ENCODE results near the gene EIF3L.

Gene EIF3L

DNA sequence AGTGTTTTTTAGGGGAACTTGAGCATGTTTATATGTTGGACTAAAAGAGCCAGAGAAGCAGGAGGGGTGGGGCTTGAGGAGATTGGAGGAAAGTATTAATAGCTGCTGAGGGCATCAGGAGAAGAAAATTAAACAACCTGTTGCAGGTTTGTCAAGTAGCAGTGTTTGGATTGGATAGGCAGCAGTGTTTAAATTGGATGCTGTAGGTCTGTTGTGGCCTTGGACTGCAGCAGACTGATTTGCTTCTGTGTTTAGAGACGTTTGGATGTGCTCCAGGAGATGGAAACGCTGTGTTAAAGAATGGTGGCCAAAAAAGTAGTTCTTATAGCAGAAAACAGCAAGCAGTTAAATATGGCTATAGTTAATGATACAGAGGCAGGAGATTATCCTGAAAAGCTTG is 5.7 kb downstream of the EIF3L start:
- DNase-seq (ENCODE audit: low spot score) = no peak

DNA sequence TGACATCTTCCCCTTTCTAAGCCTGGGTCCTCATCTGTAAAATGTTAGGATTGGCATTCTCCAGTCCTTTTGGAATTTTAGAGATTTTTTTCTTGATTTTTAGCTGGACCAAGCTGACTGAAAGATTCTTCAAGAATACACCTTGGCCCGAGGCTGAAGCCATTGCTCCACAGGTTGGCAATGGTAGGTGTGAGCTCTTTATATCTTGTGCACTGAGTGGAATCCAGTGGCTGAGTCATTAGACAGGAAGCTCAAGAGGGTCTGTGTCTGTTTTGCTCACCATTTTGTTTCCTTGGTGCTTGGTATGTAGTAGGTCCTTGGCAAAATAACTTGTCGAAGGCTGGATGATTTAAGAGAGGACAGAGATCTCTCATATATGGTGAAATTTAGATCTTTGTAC is 6.2 kb downstream of the EIF3L start:
- DNase-seq (ENCODE audit: low spot score) = no peak

DNA sequence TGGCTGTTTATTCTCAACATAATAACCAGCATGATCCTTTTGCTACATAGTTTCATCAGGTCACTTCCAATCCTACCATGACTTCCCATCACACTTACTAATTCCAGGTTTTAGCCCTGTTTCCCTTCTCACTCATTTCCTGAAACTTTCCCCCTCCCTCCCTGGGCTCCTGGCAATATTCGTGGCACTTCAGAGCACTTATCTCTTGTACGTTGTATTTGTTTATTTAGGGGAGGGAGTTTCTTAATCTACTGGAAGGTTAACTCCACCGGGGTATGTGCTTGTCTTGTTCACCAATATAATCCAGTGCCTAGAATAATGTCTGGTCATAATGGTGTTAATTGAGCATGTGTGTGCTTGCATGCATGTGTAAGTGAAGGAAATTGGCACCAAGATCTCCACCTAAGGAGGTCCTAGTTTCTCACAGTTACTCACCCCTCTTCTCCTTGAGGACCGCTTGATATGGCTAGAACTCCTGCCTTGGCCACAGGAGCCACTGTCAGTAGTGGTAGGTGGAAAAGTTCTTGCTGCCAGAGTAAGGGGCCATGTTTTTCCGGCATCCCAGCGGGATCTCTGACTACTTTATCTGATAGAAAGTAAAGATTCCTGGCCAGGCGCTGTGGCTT is 11.7 kb downstream of the EIF3L start:
- no peak for DNase-seq (ENCODE audit: low spot score)

DNA sequence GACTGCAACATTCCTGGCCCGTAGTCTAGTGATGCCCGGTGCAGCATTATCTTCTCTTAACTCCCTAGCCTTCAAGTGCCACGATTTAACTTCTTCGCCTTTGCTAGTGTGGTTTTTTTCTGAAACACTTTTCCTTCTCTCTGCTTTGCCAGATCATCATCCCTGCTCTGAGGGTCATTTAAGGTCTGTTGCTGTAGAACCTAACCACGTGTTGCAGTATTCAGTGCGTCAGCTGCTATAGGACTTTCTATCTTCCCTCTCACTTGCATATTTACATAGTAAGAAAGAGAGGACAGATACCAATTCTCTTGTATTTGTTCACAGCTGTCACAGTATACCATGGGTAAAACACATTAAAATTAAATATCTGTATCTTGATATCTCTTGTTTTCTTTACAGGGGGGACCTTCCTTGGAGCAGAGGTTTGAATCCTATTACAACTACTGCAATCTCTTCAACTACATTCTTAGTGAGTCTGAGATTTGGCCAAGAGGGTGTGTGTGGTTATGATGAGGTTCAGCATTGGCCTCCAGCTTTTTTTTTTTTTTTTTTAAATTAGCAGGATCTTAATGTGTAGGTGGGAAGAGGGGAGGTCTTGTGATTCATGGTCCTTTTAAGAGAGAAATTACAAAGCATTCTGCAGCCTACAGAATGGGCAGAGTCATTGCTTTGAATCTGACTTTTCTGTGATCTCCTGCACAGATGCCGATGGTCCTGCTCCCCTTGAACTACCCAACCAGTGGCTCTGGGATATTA is 13.5 kb downstream of the EIF3L start:
- no peak for DNase-seq (ENCODE audit: low spot score)

DNA sequence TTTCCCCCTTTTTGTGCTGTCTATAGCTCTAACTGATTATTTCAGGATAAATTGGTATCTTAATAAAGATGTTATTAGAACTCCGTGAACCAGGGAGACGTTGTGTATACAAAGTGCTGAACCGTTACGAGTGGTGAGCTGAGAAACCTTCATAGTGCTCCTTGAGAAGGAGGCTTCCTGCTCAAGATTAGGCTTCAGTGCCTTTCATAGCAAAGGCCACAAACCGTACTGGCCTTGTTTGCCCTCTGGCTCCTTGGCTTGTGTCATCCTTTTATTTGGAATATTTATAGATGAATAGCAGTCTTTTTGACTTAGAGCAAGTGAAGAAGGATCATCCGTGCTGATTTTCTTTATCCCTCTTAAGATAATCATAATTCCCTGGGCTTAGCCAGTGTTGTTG is 16.3 kb downstream of the EIF3L start:
- no peak for DNase-seq (ENCODE audit: low spot score)

DNA sequence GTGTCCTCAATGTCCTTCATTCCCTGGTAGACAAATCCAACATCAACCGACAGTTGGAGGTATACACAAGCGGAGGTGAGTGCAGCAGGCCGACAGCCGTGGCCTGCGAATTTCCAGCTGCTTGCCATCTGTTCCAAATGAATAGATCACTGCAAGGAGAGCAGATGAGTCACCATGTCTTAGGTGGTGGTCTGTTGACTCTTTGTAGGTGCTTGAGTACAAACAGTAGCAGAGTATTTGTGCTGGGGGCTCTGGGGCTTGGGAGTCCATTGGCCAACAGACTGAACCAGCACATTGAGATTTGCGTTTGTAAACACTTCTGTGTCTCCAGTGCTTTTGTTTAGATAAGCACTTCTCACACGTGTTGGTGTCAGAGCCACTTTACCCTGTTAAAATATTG is 21.1 kb downstream of the EIF3L start:
- no peak for DNase-seq (ENCODE audit: low spot score)

DNA sequence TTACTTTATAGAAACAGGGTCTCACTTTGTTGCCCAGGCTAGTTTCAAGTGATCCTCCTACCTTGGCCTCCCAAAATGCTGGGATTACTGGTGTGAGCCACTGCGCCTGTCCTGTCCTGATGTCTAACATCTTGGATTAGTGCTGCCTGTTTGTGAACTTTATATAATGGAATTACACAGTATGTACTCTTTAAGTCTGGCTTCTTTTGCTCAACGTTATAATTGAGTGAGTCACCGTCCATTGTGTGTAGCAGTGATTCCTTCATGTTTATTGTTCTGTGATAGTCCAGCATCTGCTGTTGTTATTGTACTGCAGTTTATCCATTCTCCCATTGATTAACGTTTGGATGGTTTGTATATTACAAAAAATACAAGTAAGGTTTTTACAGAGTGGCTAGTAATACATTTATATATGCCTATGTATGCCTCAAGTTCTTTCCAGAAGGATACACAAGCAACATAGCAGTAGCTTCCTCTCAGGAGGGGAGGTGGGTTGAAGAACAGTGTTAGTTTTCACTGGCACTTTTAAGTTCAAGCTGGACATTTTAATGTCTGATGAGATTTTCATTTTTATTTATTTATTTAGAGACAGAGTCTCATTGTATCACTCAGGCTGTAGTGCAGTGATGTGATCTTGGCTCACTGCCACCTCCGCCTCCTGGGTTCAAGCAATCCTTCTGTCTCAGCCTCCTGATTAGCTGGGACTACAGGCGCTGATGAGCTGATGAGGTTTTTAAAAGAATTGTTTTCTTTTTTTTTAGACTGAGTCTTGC is 31.6 kb downstream of the EIF3L start:
- no peak for DNase-seq (ENCODE audit: low spot score)

DNA sequence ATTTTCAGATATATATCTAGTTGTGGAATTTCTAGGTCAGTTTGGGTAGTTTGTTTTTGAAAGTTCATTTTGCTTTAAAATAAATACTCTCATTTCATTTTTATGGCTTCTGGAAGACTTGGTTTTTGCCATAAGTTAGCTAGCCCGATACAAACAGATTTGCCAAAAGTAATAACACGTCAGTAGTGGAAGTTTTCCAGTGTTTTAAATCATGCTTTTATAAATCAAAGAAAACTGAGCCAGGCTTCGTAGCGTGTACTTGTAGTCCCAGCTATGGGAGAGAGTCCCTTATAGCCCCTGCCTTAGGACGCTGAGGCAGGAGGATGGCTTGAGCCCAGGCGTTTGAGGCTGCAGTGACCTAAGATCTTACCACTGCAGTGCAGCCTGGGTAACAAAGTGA is 35.2 kb downstream of the EIF3L start:
- DNase-seq (ENCODE audit: low spot score) = no peak

DNA sequence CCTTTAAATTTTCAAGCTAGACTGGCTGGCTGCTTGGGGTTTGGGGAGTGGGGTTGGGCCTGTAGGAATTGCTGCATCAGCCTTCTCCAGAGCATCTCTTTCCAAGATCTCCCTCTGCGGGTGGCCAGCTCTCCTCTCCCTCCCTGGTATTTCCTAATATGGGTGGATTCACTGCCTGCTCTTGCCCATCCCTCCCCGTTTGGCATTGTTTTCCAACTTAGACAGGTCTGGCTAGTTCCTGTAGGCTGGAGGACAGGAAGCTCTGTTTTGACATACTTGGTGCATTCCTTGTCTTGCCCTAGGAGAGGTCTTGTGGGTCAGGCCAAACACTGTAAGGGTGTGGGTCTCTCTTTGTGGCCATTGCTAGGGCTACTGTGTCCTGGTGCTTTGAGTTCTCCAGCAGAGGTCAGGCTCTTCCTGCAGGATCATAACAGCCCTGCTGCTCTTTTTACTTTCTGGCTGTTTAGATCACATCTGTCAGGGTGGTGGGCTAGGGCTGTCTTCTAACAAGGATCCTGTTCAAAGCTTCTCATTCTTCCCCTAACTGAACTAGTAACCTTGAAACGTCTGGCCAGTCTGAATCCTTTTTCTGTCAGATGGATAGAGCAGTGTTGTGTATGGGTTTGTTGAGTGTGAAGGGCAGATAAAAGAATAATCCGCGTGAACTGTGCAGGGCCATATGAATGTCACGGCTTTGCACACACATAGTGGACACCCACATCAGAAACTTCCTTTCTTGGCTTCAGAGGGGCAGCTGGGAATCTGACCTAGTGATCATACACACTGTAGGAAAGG is 38.6 kb downstream of the EIF3L start:
- DNase-seq (ENCODE audit: low spot score) = no peak

DNA sequence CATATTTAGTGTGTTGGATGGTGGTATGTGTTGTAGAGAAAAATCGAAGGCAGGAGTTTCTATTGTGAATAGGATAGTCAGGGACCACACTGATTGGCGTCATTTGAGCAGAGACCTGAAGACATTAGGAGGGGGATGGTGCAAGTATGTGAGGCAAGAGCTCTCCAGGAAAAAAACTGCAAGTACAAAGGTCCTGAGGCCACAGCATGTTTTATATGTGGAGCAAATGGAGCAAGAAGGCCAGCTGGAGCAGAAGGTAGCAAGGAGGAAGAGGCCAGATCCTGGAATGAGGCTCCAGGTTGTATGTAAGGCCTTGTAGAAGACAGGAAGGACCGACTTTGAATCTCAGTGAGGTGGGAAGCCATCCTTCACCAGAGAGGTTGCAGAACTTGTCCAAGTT is 42.7 kb downstream of the EIF3L start:
- DNase-seq (ENCODE audit: low spot score) = no peak

DNA sequence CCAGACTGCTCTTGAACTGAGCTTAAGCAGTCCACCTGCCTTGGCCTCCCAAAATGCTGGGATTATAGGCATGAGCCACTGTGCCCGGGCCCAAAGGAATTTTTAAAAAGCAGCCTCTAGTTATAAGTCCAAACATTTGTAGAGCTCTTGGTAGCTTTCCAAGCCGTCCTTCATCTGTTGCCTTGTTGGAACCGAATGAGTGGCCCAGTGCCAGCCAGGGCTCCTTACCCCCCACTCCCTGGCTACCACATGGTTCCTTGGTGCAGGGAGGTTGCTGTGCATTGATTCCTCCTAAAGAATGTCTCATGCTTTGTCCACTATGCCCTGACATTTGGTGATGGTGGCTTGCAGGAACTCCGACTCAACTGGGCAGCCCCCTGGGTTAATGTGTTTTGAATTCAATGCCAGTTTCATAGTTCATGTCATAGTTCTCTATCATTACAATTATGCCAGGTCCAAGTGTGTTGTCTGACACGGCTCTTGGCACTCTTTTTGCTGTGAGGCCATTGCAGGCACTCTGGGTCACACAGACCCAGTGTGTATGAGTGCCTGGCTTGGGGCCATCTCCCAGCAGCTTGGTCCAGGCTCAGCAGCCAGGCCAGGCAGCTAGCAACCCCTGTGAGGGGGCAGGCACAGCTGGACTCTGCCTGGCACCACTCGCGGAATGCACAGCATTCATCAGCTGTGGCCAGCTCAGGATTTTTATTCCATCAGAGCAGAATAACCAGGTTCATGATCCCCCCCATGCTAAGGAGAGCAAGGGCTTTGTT is 43.5 kb downstream of the EIF3L start:
- no peak for DNase-seq (ENCODE audit: low spot score)

DNA sequence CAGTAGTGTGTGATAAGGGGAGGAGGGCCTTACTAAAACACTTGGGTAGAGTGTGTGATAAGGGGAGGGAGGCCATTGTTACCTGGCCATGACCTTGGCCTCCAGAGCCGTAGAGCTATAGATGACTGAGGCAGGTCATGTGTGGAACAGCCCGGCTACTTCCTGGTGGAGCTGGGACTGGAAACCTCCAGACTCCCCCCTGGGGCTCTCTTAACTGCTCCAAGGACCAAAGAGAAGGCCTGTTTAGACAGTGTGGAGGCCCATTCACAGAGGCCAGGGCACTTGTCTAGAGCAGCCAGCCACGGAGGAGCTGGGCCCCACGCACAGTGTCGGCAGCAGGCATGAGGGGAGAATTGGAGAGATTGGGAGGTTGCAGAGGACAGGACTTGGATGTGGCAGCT is 44.4 kb downstream of the EIF3L start:
- no peak for DNase-seq (ENCODE audit: low spot score)

DNA sequence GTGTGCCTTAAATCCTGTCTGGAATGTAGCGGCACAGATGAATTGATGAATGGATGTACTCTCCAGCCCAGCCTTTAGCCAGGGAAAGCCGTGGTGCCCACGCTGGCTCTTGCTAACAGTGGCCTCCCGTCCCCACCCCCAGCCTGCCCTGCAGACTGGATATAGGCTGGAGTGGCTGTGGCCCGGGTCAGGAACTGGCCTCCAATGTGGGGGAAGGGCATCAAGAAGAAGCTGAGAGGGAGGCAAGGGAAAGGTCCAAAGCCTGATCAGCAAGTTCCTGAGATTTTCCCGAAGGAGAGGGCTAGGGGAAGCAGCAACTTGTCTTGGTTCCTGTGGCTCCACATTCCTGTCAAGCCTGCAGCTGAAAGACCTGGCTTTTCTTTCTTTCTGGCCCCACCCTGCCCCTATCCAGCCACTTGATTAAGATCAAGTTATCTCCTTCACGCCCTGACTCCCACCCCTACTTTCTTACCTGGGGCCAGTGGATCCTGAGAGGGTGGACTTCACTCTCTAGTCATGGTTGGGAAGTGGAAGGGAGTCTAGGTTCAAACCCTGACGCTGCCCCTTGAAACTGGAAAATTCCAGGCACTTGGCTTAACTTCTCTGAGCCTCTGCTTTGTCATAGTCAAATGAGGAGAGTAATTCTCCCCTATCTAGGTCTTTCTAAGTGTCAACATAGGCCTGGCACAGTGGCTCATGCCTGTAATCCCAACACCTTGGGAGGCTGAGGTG is 45.9 kb downstream of the EIF3L start:
- DNase-seq (ENCODE audit: low spot score) = no peak

DNA sequence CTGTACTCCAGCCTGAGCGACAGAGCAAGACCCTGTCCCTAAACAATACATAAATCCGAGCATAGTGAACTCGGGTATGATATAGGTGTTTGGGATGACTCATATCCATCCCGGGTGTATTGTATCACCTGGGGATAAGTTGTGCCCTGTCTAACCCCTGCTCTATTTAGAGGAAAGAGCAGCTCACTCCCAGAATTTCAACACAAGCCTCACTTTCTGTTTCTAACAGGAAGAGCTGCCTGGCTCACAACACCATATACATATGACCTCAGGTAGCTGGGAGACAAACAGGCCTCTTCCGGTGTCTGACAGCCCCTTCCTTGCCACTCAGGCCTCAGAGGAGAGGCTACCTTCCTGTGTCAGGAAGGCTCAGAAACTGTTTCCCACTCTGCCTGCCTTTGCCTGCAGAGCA is 47.0 kb downstream of the EIF3L start:
- DNase-seq (ENCODE audit: low spot score) = no peak

DNA sequence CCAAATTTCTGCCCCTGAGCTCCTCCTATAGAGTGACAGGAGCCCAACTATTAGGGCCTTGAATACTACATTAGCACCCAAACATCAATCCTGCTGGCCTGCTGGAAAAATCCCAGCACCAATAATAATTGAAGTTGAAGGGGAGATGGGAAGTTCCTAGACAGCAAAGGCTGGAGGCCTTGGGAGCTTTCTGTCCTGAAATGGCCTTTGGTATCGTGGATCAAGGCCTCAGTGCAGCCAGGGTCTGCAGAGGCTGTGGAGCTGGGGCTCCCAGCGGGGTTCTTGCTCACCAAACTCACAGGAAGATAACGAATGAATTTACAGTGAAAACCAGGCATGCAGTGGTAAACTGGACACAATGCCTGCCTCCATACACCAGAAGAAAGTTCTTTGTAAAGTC is 47.7 kb downstream of the EIF3L start:
- no peak for DNase-seq (ENCODE audit: low spot score)

DNA sequence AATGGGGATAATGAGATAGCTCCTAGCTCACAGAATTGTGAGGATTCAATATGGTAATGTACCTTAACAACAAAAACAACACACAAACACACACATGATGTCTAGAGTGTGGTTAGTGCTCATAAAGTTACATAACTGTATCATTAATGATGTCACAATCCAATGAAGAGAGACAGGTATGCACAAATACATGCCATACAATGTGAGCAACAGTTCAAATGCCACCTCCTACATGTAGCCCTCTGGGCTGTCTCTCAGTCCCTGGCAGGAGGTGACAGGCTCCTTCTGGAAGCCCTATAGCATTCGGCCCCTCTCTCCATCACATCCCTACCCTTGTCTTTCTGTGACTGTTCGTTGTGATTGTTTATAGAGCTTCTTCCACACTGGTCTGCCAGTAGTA is 48.6 kb downstream of the EIF3L start:
- DNase-seq (ENCODE audit: low spot score) = no peak

DNA sequence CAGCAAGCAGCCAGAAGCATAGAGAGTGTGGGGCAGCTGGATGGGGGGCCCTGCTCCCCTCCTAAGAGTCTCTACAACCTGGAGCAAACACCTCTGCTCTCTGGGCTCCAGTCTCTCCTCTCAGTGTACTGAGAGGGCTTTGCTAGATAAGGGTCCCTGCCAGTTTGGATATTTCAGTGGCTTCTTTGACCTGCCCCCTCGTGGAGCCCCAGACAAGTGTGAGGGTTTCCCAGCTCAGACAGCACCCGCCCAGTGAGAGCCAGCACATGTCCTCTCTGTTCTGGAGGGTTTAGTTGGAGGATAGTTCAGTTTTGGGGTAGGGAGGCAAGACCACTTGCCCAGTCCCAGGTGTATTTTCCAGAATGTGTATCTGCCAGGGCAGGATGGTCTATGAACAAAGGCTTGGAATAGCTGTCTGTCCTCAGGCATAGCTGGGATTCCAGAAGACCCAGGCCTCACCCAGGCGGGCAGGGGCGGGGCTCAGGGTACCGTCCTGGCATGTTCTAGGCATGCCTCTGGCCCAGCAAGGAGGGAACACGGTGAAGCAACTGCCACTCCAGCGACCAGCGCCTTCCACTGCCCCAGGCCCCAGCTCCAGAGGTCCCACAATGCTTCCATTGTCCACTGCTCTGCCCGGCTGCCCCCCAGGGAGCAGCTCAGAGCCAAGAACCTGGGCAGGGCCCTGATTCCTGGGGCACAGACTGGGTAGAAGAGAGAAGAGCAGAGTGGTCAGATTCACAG is 49.4 kb downstream of the EIF3L start:
- peak; percentile 91 for DNase-seq (ENCODE audit: low spot score)

DNA sequence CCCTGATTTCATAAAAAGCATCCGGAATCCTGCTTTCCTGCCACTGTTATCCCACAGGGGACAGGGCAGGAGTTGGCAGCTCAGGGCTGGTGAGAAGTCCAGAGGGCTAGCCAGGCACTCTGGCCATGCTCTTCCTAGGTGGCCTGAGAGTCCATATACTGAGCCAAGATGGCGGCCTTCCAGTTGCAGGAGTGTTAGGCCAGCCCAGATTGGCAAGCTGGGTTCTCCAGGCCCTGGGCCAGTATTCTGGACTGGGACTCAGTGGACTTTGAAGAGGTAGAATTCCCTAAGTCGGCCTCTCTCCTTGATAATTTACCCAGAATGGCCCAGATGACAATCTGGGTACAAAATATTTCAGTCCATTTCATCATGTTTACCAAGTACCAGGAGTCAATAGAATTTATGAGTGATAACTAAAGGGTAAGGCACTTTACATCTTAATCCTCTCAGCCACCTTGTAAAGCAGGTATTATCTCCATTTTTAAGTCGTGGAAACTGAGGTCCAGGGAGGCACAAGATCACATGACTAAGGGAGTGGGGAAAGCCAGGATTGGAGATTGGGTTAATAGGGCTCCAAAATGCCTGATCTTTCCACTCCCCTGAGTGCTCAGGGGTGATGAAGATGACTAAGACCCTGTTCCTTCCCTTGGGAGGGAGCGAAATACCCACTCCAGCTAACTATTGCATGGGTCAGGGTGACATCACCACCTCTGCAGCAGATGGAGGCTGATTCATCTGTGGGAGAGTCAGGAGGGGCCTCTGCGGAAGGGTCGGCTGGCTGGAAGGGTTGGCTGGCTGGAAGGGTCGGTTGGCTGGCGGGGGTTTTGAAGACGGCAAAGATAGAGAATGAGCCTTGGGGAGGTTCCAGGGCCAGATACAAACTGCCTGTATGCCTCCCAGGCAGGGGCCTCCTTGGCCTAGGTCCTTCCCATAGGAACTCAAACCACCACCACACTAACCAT is 55.6 kb downstream of the EIF3L start:
- DNase-seq (ENCODE audit: low spot score) = peak; percentile 47

Data from COLO829 (cell line).